Gastrocnemius medialis (tissue), 4 donors: ENCODE measurements around the gene SNORC. TPM values are rescaled to one million over a fixed set of nuclear protein-coding genes. Genes with fewer than 3 reads are reported as not detected.

Source experiments
- ATAC-seq, 2 donors: fragments of 150-250 bp; one replicate each; pipeline ENCODE4 v1.9.1; 2016
- DNase-seq, 2 donors: peaks; one replicate each; pipeline ENCODE4 v3.0.0-alpha.2; 2019
- H3K27ac ChIP-seq, 4 donors: fragments of 200-600 bp; sonication (generic); 1 replicate in 1 of 4; 2 replicates in 3 of 4; pipeline ENCODE4 v1.5.1; 2016 to 2018; ENCODE audit warnings: mild to moderate bottlenecking in 2 of 4, moderate library complexity in 1 of 4
- H3K27me3 ChIP-seq, 3 donors: fragments of 200-600 bp; sonication (generic) in 2 of 3; 1 replicate in 1 of 3; 2 replicates in 2 of 3; pipeline versions ENCODE4 v1.5.1 to v1.6.0; 2016 to 2019; ENCODE audit warnings: mild to moderate bottlenecking in 1 of 3, moderate library complexity in 1 of 3
- H3K36me3 ChIP-seq, 2 donors: fragments of 200-600 bp; sonication (generic) in 1 of 2; one replicate each; pipeline ENCODE4 v1.5.1; 2017 to 2018
- H3K4me1 ChIP-seq, 2 donors: fragments of 200-600 bp; sonication (generic) in 1 of 2; one replicate each; pipeline ENCODE4 v1.5.1; 2016 to 2017; ENCODE audit warnings: mild to moderate bottlenecking in 2 of 2
- H3K4me3 ChIP-seq, 4 donors: fragments of 200-600 bp; sonication (generic) in 3 of 4; 1 replicate in 1 of 4; 2 replicates in 3 of 4; pipeline ENCODE4 v1.5.1; 2016 to 2019; ENCODE audit warnings: mild to moderate bottlenecking in 2 of 4
- H3K9me3 ChIP-seq, 3 donors: fragments of 200-600 bp; sonication (generic) in 2 of 3; 1 replicate in 1 of 3; 2 replicates in 2 of 3; pipeline ENCODE4 v1.5.1; 2016 to 2019
- CTCF ChIP-seq, 5 experiments: fragments of 450-650 bp in 3 of 5; fragments of 200-600 bp in 2 of 5; sonication (generic) in 2 of 5; IDR thresholded peaks in 4 of 5; conservative IDR thresholded peaks in 1 of 5; 1 replicate in 4 of 5; 2 replicates in 1 of 5; pipeline ENCODE4 v1.5.1; 2016 to 2019; ENCODE audit warnings: antibody characterized with exemption in 5 of 5, mild to moderate bottlenecking in 3 of 5, moderate library complexity in 3 of 5
- POLR2A ChIP-seq, 2 donors: fragments of 450-650 bp; IDR thresholded peaks; one replicate each; pipeline ENCODE4 v1.6.1; 2017; ENCODE audit warnings: antibody characterized with exemption in 2 of 2, mild to moderate bottlenecking in 2 of 2, moderate library complexity in 2 of 2
- in situ Hi-C, 4 donors: fragments of 200-750 bp; cut with MboI; loops; one replicate each; pipeline versions ENCODE4 v1.15.0 to v1.8.0; 2017; ENCODE audit warnings: low sequenced_read_pairs in 4 of 4
- intact Hi-C: fragments of 100-400 bp; cut with DNase I; formaldehyde crosslinking; loops from one replicate; pipeline ENCODE4 v1.15.1; 2023; ENCODE audit warnings: low total_unique reads
- total RNA-seq, 4 donors: library from RNA; depleted of rRNA; stranded (reverse); fragments of >200 nt; gene quantifications; one replicate each; pipeline versions ENCODE4 v1.1.0 to v1.2.3, GENCODE V29; 2016

Gene SNORC
- total RNA-seq, 4 donors from 2014 or later = 0.12 to 4.1 (median 1.1) TPM

GRCh38 chr2:232892221-232892620 is 22.2 kb downstream of the SNORC start:
- intact Hi-C loops (no loop called here), in situ Hi-C loops (no loop called here)
- no peak for DNase-seq
- TF ChIP-seq CTCF (IDR thresholded peaks at IDR 0.05 in 4 of 5, conservative IDR thresholded peaks at IDR 0.05 in 1 of 5) (no peak), POLR2A (IDR thresholded peaks at IDR 0.05) (no peak)
- H3K9me3 ChIP-seq = no peaks in the 10 kb centered on the region
- H3K4me1 ChIP-seq = peaks cover 3 to 12% of the 10 kb centered on the region in 2 donors
- H3K36me3 ChIP-seq = no peaks in the 10 kb centered on the region
- H3K27me3 ChIP-seq = no peaks in the 10 kb centered on the region
- H3K27ac ChIP-seq = no peak overlapping the region
- no peak overlapping the region for H3K4me3 ChIP-seq
- ATAC-seq = no peak

- no peak overlapping the region for H3K4me3 ChIP-seq
- no peaks in the 10 kb centered on the region for H3K27me3 ChIP-seq
- DNase-seq = no peak
- H3K9me3 ChIP-seq = no peaks in the 10 kb centered on the region
- intact Hi-C loops = no loop called here
- H3K36me3 ChIP-seq = no peaks in the 10 kb centered on the region
- no peak overlapping the region for H3K27ac ChIP-seq
- in situ Hi-C loops = no loop called here
- no peak for ATAC-seq
- H3K4me1 ChIP-seq = peaks cover 3 to 12% of the 10 kb centered on the region in 2 donors
- TF ChIP-seq POLR2A (IDR thresholded peaks at IDR 0.05) (no peak), CTCF (IDR thresholded peaks at IDR 0.05 in 4 of 5, conservative IDR thresholded peaks at IDR 0.05 in 1 of 5) (no peak)
These were observed 22.8 kb downstream of the SNORC start for GRCh38 chr2:232892843-232893242.

GRCh38 chr2:232893834-232894233 is 23.8 kb downstream of the SNORC start:
- Histone ChIP-seq H3K27ac (no peak overlapping the region), H3K4me3 (no peak overlapping the region), H3K36me3 (no peaks in the 10 kb centered on the region), H3K27me3 (no peaks in the 10 kb centered on the region), H3K4me1 (peaks cover 3 to 12% of the 10 kb centered on the region in 2 donors), H3K9me3 (no peaks in the 10 kb centered on the region)
- ATAC-seq (no peak), DNase-seq (no peak)
- in situ Hi-C loops (no loop called here), intact Hi-C loops (no loop called here)
- no peak for TF ChIP-seq POLR2A (IDR thresholded peaks at IDR 0.05)
- TF ChIP-seq CTCF (IDR thresholded peaks at IDR 0.05 in 4 of 5, conservative IDR thresholded peaks at IDR 0.05 in 1 of 5) = no peak

- no peaks in the 10 kb centered on the region for H3K27me3 ChIP-seq
These were observed 24.2 kb downstream of the SNORC start for GRCh38 chr2:232894251-232894650.

More at GRCh38 chr2:232894251-232894650, 24.2 kb downstream of the SNORC start:
- Histone ChIP-seq H3K4me3 (no peak overlapping the region), H3K27ac (no peak overlapping the region), H3K4me1 (peaks cover 3 to 12% of the 10 kb centered on the region in 2 donors), H3K36me3 (no peaks in the 10 kb centered on the region), H3K9me3 (no peaks in the 10 kb centered on the region)
- intact Hi-C loops = no loop called here
- in situ Hi-C loops = no loop called here
- TF ChIP-seq POLR2A (IDR thresholded peaks at IDR 0.05) (no peak), CTCF (IDR thresholded peaks at IDR 0.05 in 4 of 5, conservative IDR thresholded peaks at IDR 0.05 in 1 of 5) (no peak)
- ATAC-seq = no peak
- no peak for DNase-seq
